CD14-positive monocyte (primary cell): Measurements from ENCODE around the gene GRIN3A. TPM values are rescaled to one million over a fixed set of nuclear protein-coding genes. Genes with fewer than 3 reads are reported as not detected.

Experiments
- DNase-seq, 3 donors: peaks; one replicate each; pipeline ENCODE4 v3.0.0-alpha.2; 2011 to 2022
- H2AFZ ChIP-seq: 2 replicates; pipeline ENCODE4 v1.6.0; 2012; ENCODE audit warnings: mild to moderate bottlenecking, low read depth, low read length, inconsistent platforms; ENCODE audit not compliant: insufficient read depth, poor library complexity, severe bottlenecking
- H3K27ac ChIP-seq, 2 donors: 1 replicate in 1 of 2; 2 replicates in 1 of 2; pipeline ENCODE4 v1.5.1; 2012 to 2013; ENCODE audit warnings: low read length in 2 of 2, control low read depth in 1 of 2, inconsistent platforms in 1 of 2, low read depth in 1 of 2, mild to moderate bottlenecking in 1 of 2
- H3K27me3 ChIP-seq, 2 donors: one replicate each; pipeline versions ENCODE4 v1.6.0 to v1.6.1; 2011 to 2013; ENCODE audit warnings: low read length in 2 of 2; ENCODE audit not compliant: control insufficient read depth in 2 of 2, insufficient read depth in 2 of 2
- H3K36me3 ChIP-seq, 2 donors: replicated peaks in 1 of 2; 1 replicate in 1 of 2; 2 replicates in 1 of 2; pipeline versions ENCODE4 v1.5.1 to v1.6.1; 2012 to 2013; ENCODE audit warnings: low read length in 2 of 2, control low read depth in 1 of 2, inconsistent platforms in 1 of 2, mild to moderate bottlenecking in 1 of 2; ENCODE audit not compliant: insufficient read depth in 2 of 2, control insufficient read depth in 1 of 2
- H3K4me1 ChIP-seq, 2 donors: 1 replicate in 1 of 2; 2 replicates in 1 of 2; pipeline versions ENCODE4 v1.5.1 to v1.6.1; 2012 to 2013; ENCODE audit warnings: low read length in 2 of 2, control low read depth in 1 of 2, inconsistent platforms in 1 of 2, mild to moderate bottlenecking in 1 of 2, moderate library complexity in 1 of 2; ENCODE audit not compliant: insufficient read depth in 2 of 2, control insufficient read depth in 1 of 2
- H3K4me2 ChIP-seq: replicated peaks from 2 replicates; pipeline ENCODE3; 2012; ENCODE audit warnings: low read length, moderate library complexity, mild to moderate bottlenecking; ENCODE audit not compliant: poor library complexity, severe bottlenecking; ENCODE audit errors: extremely low read depth
- H3K4me3 ChIP-seq, 3 experiments: fragments of 200-600 bp in 1 of 3; sonication (generic) in 1 of 3; replicated peaks in 1 of 3; 1 replicate in 2 of 3; 2 replicates in 1 of 3; pipeline ENCODE4 v1.5.1; 2011 to 2013; ENCODE audit warnings: low read length in 3 of 3, mild to moderate bottlenecking in 3 of 3, control low read depth in 2 of 3, low read depth in 2 of 3, inconsistent platforms in 1 of 3, moderate library complexity in 1 of 3
- H3K79me2 ChIP-seq: 2 replicates; pipeline ENCODE4 v1.6.0; 2012; ENCODE audit warnings: mild to moderate bottlenecking, control low read depth, inconsistent platforms, low read length, moderate library complexity; ENCODE audit not compliant: insufficient read depth
- H3K9ac ChIP-seq: 2 replicates; pipeline ENCODE4 v1.6.0; 2017; ENCODE audit warnings: low read length, mild to moderate bottlenecking; ENCODE audit not compliant: insufficient read depth, poor library complexity, severe bottlenecking
- H3K9me3 ChIP-seq, 2 donors: replicated peaks in 1 of 2; 1 replicate in 1 of 2; 2 replicates in 1 of 2; pipeline versions ENCODE4 v1.5.1 to v1.6.1; 2012 to 2013; ENCODE audit warnings: low read length in 2 of 2, control low read depth in 1 of 2; ENCODE audit not compliant: control insufficient read depth in 1 of 2, insufficient read depth in 1 of 2
- H4K20me1 ChIP-seq: 2 replicates; pipeline ENCODE4 v1.6.0; 2012; ENCODE audit warnings: mild to moderate bottlenecking, low read length, control low read depth, moderate library complexity; ENCODE audit not compliant: insufficient read depth
- H3K27ac Mint-ChIP-seq, 7 donors: one replicate each; pipeline ENCODE4 v1.8.0; 2020; ENCODE audit warnings: mild to moderate bottlenecking in 7 of 7, mixed read lengths in 7 of 7, moderate library complexity in 6 of 7, inconsistent platforms in 2 of 7
- H3K27me3 Mint-ChIP-seq, 3 donors: one replicate each; pipeline ENCODE4 v1.8.0; 2021 to 2022; ENCODE audit warnings: low read depth in 3 of 3, mild to moderate bottlenecking in 3 of 3, mixed read lengths in 3 of 3, moderate library complexity in 3 of 3, inconsistent platforms in 1 of 3
- H3K36me3 Mint-ChIP-seq, 2 donors: one replicate each; pipeline ENCODE4 v1.8.0; 2020; ENCODE audit warnings: mixed read lengths in 2 of 2, inconsistent platforms in 1 of 2, mild to moderate bottlenecking in 1 of 2
- H3K4me1 Mint-ChIP-seq: one replicate; pipeline ENCODE4 v1.8.0; 2020; ENCODE audit warnings: mild to moderate bottlenecking, mixed read lengths
- H3K4me3 Mint-ChIP-seq, 2 donors: one replicate each; pipeline ENCODE4 v1.8.0; 2020; ENCODE audit warnings: mild to moderate bottlenecking in 2 of 2, mixed read lengths in 2 of 2, moderate library complexity in 1 of 2
- H3K9me3 Mint-ChIP-seq, 7 donors: one replicate each; pipeline ENCODE4 v1.8.0; 2020 to 2022; ENCODE audit warnings: mixed read lengths in 7 of 7, mild to moderate bottlenecking in 6 of 7, moderate library complexity in 6 of 7, inconsistent platforms in 2 of 7
- CTCF ChIP-seq: fragments of 200-600 bp; IDR thresholded peaks from one replicate; pipeline ENCODE4 v1.8.0; 2022; ENCODE audit warnings: antibody characterized with exemption, mild to moderate bottlenecking
- WGBS: methylation state at CpG from one replicate; pipeline ENCODE4 v1.1.5; 2013; ENCODE audit warnings: missing lambda C conversion rate; ENCODE audit not compliant: insufficient coverage; 5-methylcytosine and 5-hydroxymethylcytosine counted together
- intact Hi-C, 2 donors: fragments of 100-400 bp; cut with micrococcal nuclease; formaldehyde crosslinking; loops; one replicate each; pipeline versions ENCODE4 v1.15.0 to v1.15.1; 2023
- polyA plus RNA-seq, 3 donors: library from polyadenylated mRNA; depleted of rRNA in 1 of 3; unstranded in 2 of 3; stranded (reverse) in 1 of 3; fragments of 300-500 nt in 2 of 3; fragments of >200 nt in 1 of 3; fragmentation: Illumina TruSeq in 2 of 3; gene quantifications; 1 replicate in 2 of 3; 2 replicates in 1 of 3; pipeline ENCODE4 v1.2.3, GENCODE V29; 2012 to 2021

GRIN3A gene
- polyA plus RNA-seq, 3 donors = 0.11 to 0.39 (median 0.16) TPM

- peaks cover 3 to 8% (median 7%) of the 10 kb centered on the region in 3 donors for H3K27me3 Mint-ChIP-seq
- no peaks in the 10 kb centered on the region for H4K20me1 ChIP-seq
- H3K27me3 ChIP-seq = peaks cover 0 to 3% of the 10 kb centered on the region in 2 donors
- H3K4me3 ChIP-seq = no peak overlapping the region
- no peaks in the 10 kb centered on the region for H3K4me1 Mint-ChIP-seq
- no peak overlapping the region for H3K4me3 Mint-ChIP-seq
- no peak overlapping the region for H3K27ac ChIP-seq
- no peaks in the 10 kb centered on the region for H3K4me1 ChIP-seq
- H3K36me3 ChIP-seq = no peaks in the 10 kb centered on the region
- WGBS = no CpG with 5 or more reads among the region's 1 CpG
- H3K36me3 Mint-ChIP-seq = no peaks in the 10 kb centered on the region
- TF ChIP-seq CTCF = no peak
- intact Hi-C loops = no loop called here
- no peak overlapping the region for H3K4me2 ChIP-seq
- H3K9ac ChIP-seq = no peak overlapping the region
- H3K9me3 ChIP-seq = no peaks in the 10 kb centered on the region
- H3K9me3 Mint-ChIP-seq = peaks cover 0 to 4% (median 0%) of the 10 kb centered on the region in 7 donors
- no peaks in the 10 kb centered on the region for H3K79me2 ChIP-seq
- no peak for DNase-seq
- H3K27ac Mint-ChIP-seq = no peak overlapping the region
- H2AFZ ChIP-seq = no peak overlapping the region
These were observed 88.3 kb downstream of the GRIN3A start for GRCh38 chr9:101650142-101650541.

- WGBS = no CpG with 5 or more reads among the region's 1 CpG
These were observed 90.0 kb downstream of the GRIN3A start for GRCh38 chr9:101648493-101648892.

More at GRCh38 chr9:101648493-101648892, 90.0 kb downstream of the GRIN3A start:
- Histone ChIP-seq H3K27me3 (peaks cover 0 to 3% of the 10 kb centered on the region in 2 donors), H3K4me3 (no peak overlapping the region), H3K4me2 (no peak overlapping the region), H3K79me2 (no peaks in the 10 kb centered on the region), H3K4me1 (no peaks in the 10 kb centered on the region), H3K36me3 (no peaks in the 10 kb centered on the region), H2AFZ (no peak overlapping the region), H4K20me1 (no peaks in the 10 kb centered on the region), H3K27ac (no peak overlapping the region), H3K9ac (no peak overlapping the region), H3K9me3 (no peaks in the 10 kb centered on the region)
- Mint-ChIP-seq H3K9me3 (peaks cover 0 to 4% (median 0%) of the 10 kb centered on the region in 7 donors), H3K27me3 (peaks cover 3 to 7% (median 5%) of the 10 kb centered on the region in 3 donors), H3K4me3 (no peak overlapping the region), H3K27ac (no peak overlapping the region), H3K4me1 (peaks cover under 1% of the 10 kb centered on the region), H3K36me3 (no peaks in the 10 kb centered on the region)
- peak in 1 of 3 donors; percentile 10 for DNase-seq
- TF ChIP-seq CTCF = no peak
- intact Hi-C loops = no loop called here
